ENCODE results near the gene DPP6.

DPP6 gene

GRCh38 chr7:154338701-154339506 lies 286.7 kb downstream of the DPP6 start:
- DNase-seq (ENCODE audit: low spot score) = no peak

GRCh38 chr7:154342971-154343633 lies 290.9 kb downstream of the DPP6 start:
- DNase-seq (ENCODE audit: low spot score) = no peak

GRCh38 chr7:154343778-154344412 lies 291.7 kb downstream of the DPP6 start:
- DNase-seq (ENCODE audit: low spot score) = no peak

- DNase-seq (ENCODE audit: low spot score) = no peak
These were observed 292.9 kb downstream of the DPP6 start for GRCh38 chr7:154345093-154345492.

GRCh38 chr7:154347700-154348266 lies 295.6 kb downstream of the DPP6 start:
- DNase-seq (ENCODE audit: low spot score) = no peak

- DNase-seq (ENCODE audit: low spot score) = no peak
These were observed 298.7 kb downstream of the DPP6 start for GRCh38 chr7:154350892-154351291.

- no peak for DNase-seq (ENCODE audit: low spot score)
These were observed 301.2 kb downstream of the DPP6 start for GRCh38 chr7:154353355-154353767.

GRCh38 chr7:154364170-154364569 lies 312.0 kb downstream of the DPP6 start:
- DNase-seq (ENCODE audit: low spot score) = no peak

- DNase-seq (ENCODE audit: low spot score) = no peak
These were observed 319.2 kb downstream of the DPP6 start for GRCh38 chr7:154371424-154371823.

GRCh38 chr7:154372011-154372601 lies 319.9 kb downstream of the DPP6 start:
- no peak for DNase-seq (ENCODE audit: low spot score)

GRCh38 chr7:154373956-154374355 lies 321.8 kb downstream of the DPP6 start:
- DNase-seq (ENCODE audit: low spot score) = no peak

GRCh38 chr7:154375956-154376355 lies 323.8 kb downstream of the DPP6 start:
- no peak for DNase-seq (ENCODE audit: low spot score)

- DNase-seq (ENCODE audit: low spot score) = no peak
These were observed 328.6 kb downstream of the DPP6 start for GRCh38 chr7:154380771-154381170.

GRCh38 chr7:154383045-154383444 lies 330.8 kb downstream of the DPP6 start:
- no peak for DNase-seq (ENCODE audit: low spot score)

- no peak for DNase-seq (ENCODE audit: low spot score)
These were observed 333.0 kb downstream of the DPP6 start for GRCh38 chr7:154385214-154385613.

GRCh38 chr7:154387252-154387651 lies 335.1 kb downstream of the DPP6 start:
- DNase-seq (ENCODE audit: low spot score) = no peak

GRCh38 chr7:154388412-154388811 lies 336.2 kb downstream of the DPP6 start:
- DNase-seq (ENCODE audit: low spot score) = no peak

GRCh38 chr7:154388999-154389398 lies 336.8 kb downstream of the DPP6 start:
- DNase-seq (ENCODE audit: low spot score) = no peak

- no peak for DNase-seq (ENCODE audit: low spot score)
These were observed 338.8 kb downstream of the DPP6 start for GRCh38 chr7:154390961-154391360.

GRCh38 chr7:154394804-154395203 lies 342.6 kb downstream of the DPP6 start:
- DNase-seq (ENCODE audit: low spot score) = no peak

- DNase-seq (ENCODE audit: low spot score) = no peak
These were observed 354.1 kb downstream of the DPP6 start for GRCh38 chr7:154406312-154406711.

GRCh38 chr7:154409703-154410311 lies 357.6 kb downstream of the DPP6 start:
- DNase-seq (ENCODE audit: low spot score) = no peak

Measured in AG08395 (cell line).